SK-N-SH (cell line): ENCODE data around the gene GPR107.

Experiments
- CTCF ChIP-seq: fragments of 200-600 bp; sonication (generic); IDR thresholded peaks from 2 replicates; pipeline ENCODE4 v1.6.1; 2017; ENCODE audit warnings: antibody characterized with exemption, mild to moderate bottlenecking, moderate library complexity
- EP300 ChIP-seq, 2 experiments: IDR thresholded peaks; 2 replicates each; pipeline versions ENCODE4 v1.4.0 to v1.6.1; 2012; ENCODE audit warnings: borderline replicate concordance in 1 of 2, low read depth in 1 of 2, low read length in 1 of 2
- JUND ChIP-seq: IDR thresholded peaks from 2 replicates; pipeline ENCODE4 v1.4.0; 2012
- POLR2AphosphoS5 ChIP-seq: IDR thresholded peaks from 2 replicates; pipeline ENCODE4 v1.6.1; 2012; ENCODE audit warnings: low read depth, low read length
- RAD21 ChIP-seq: IDR thresholded peaks from 2 replicates; pipeline ENCODE4 v1.6.1; 2012; ENCODE audit warnings: mild to moderate bottlenecking, low read length
- REST ChIP-seq: IDR thresholded peaks from 2 replicates; pipeline ENCODE4 v1.6.1; 2012; ENCODE audit warnings: mild to moderate bottlenecking, low read depth, low read length, moderate library complexity
- SIN3A ChIP-seq: IDR thresholded peaks from 2 replicates; pipeline ENCODE4 v1.6.1; 2012; ENCODE audit warnings: low read depth, mild to moderate bottlenecking, low read length, moderate library complexity, borderline replicate concordance
- SMC3 ChIP-seq: IDR thresholded peaks from 2 replicates; pipeline ENCODE4 v1.6.1; 2012; ENCODE audit warnings: low read depth, low read length, improper control_type of control experiment
- TEAD4 ChIP-seq: IDR thresholded peaks from 2 replicates; pipeline ENCODE4 v1.4.0; 2012; ENCODE audit warnings: mild to moderate bottlenecking, borderline replicate concordance; ENCODE audit not compliant: insufficient read depth
- USF1 ChIP-seq: IDR thresholded peaks from 2 replicates; pipeline ENCODE4 v1.4.0; 2012; ENCODE audit warnings: low read depth, borderline replicate concordance

GRCh38 chr9:130106860-130107233, 53.1 kb downstream of the GPR107 start:
- no peak for TF ChIP-seq EP300 (IDR thresholded peaks at IDR 0.05; ENCODE audit: borderline replicate concordance in 1 of 2, low read depth in 1 of 2, low read length in 1 of 2)
- TF ChIP-seq CTCF: no peak
- no peak for TF ChIP-seq RAD21
- no peak for TF ChIP-seq USF1
- no peak for TF ChIP-seq JUND
- no peak for TF ChIP-seq POLR2AphosphoS5
- no peak for TF ChIP-seq TEAD4
- TF ChIP-seq SMC3: no peak
- TF ChIP-seq SIN3A: no peak
- TF ChIP-seq REST: no peak
